HG02852 (cell line): ENCODE measurements around the gene SAG.
"Not testable (repeated sequence)": the region's sequence is repeated elsewhere in the genome, so short reads cannot be mapped to it uniquely, and the experiment has no call there.

Experiments used
- ATAC-seq: cut with Tn5 transposase; IDR thresholded peaks from one replicate; pipeline ENCODE4 v1.9.1; 2021; ENCODE audit warnings: mild to moderate bottlenecking, moderate library complexity; ENCODE audit not compliant: unreplicated experiment

The SAG gene

DNA sequence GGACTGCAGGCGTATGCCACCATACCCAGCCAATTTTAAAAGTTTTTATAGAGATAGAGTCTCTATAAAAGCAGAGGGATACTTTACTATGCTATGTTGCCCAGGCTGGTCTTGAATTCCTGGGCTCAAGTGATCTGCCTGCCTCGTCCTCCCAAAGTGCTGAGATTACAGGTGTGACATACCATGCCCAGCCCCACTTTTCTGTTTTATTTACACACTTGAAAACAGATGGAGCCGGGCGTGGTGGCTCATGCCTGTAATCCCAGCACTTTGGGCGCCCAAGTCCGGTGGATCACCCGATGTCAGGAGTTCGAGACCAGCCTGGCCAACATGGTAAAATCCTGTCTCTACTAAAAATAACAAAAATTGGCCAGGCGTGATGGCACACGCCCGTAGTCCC is 67.2 kb downstream of the SAG start:
- ATAC-seq = not testable (repeated sequence)

DNA sequence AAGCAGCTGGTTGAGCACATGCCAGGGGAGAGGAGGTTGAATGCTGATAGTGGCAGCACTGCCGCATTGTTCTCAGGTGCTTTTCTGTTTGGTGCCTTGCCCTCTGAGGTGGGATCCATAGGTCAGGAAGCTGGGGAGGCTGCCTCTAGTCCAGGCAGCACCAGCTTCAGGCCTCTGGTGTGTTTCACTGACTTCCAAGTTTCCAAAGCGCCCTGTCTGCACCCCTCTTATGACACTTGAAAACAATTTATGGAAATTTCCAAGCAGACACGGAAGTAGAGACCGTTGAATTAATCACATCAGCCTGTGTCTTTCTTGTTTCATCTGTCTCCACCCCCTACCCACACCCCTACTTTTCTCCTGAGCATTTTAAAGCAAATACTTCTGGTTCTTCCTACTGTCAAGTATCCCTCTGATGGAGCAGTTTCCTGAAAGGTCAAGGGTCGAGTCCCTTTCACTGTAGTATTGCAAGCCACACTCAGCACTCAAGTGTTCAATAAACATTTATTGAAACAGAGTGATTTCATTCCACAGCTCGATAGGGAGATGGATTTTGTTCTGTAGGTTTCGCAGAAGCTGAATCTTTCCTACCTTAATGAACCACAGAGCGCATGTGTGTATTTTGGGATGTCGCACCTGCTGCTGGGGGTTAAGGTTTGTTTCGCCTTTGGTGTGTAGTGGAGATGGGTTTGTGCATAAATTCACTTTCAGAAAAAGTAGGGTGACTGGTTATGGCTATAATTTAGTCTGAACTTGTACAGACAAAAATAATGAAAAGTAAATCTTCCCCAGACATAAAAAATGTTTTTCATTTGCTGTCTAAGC is 68.1 kb downstream of the SAG start:
- no peak for ATAC-seq

DNA sequence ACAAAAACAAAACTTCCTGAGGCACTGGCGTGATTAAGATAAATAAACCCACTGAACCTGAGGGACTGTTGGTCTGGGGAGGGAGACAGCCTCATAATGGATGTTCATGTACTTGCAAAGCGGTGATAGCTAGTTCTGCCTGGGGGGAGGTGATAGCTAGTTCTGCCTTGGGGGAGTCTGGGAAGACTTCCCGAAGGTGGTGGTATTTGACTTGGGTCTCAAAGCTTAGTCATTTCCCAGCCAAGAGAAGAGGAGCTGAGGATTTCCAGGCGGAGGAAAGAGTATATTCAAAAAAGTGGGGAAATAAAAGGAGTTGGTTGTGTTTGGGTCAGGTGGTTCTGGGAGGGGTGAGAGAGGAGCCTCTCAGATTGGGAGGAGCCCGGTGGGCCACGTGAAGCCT is 71.4 kb downstream of the SAG start:
- no peak for ATAC-seq

DNA sequence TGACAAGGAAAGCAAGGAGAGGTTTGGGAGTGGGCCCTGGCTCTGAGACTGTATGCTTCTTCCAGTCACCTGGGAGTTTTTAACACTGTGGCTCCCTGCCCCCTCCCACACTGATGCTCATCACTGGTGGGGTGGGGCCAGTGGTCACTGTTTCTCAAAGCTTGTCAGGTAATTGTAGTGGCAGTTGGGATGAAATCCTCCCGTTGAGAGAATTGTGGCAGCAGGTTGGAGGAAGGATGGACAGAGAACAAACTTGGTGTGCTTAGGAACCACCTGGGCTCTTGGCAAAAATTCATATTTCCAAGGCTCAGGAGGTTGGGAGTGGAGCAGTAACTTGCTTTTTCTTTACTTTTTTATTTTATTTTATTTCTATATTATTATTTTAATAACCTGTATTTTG is 71.8 kb downstream of the SAG start:
- no peak for ATAC-seq

DNA sequence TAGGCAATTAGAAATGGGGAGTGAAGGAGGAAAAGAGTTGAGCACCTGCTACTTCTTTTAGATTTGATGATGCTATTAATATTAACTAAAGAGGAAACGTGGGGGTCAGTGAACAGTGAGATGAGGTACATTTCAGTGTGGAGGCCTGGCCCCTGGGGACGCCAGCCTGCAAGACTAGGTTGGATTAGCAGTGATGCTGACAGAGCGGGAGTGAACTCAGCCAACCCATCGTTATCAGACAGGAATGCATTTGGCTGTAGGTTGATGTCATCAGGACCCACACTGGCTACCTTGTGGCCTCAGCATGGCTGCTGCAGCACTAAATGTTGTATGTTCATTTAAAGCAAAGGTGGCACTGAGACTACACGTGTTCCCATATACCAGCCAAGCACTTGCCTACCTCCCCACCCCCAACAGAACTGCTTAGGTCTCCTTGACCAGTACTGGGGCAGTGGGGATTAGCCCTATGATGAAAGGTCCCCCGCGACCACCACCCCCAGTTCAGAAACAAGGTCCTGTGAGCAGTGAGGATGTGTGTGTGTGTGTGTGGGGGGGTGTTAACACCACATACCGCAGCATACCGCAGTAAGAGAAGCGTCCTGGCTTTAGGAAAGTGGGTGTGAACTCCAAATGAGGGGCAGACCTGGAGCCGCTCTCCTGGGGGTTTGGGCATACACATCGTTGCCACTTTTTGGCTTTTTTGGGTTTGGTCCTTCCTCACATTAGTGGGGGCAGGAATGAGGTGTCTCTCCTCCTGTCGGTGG is 72.7 kb downstream of the SAG start:
- no peak for ATAC-seq

DNA sequence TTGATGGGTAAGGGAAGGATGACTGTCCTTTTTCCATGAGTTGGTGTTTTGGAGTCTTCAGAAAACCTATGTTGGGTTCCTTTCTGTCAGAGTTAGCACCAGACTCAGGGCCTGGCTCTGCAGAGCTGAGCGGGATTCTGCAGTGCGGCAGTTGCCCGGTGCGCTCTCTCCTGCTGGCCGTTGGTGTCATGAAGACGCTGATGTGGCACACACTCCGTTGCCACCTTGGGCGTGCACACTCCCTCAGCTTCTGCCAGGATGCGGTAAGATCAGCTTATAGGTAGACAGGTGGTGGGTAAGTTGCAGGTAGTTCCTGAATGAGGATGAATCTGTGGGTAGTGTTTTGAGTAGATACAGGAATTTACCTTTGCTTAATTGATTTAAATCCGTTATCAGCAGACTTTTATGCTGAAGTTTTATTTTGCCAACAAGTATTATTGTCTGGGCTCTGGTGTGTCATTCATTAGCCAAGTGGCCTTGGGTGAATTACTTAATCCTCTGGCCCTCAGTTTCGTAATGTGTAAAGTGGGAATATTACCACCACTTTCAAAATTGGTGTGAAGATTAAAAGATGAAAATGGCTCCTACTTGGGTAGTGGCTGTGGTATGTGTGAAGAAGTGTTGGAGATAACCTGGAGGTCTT is 73.5 kb downstream of the SAG start:
- no peak for ATAC-seq

DNA sequence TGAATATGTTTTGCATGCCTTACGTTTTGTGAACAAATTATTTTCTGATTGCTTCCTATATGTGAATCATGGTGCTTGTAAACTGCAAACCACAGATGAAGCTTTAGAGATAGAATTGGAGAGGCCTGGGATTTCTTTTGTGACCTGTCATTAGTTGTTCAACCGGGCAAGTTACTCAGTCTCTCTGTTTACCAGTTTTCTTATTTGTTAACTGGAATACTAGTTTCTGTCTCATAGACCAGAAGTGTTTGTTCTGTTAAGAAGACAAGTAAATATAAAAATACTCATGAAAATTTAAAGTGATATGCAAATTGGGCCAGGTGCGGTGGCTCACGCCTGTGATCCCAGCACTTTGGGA is 74.0 kb downstream of the SAG start:
- ATAC-seq = no peak

DNA sequence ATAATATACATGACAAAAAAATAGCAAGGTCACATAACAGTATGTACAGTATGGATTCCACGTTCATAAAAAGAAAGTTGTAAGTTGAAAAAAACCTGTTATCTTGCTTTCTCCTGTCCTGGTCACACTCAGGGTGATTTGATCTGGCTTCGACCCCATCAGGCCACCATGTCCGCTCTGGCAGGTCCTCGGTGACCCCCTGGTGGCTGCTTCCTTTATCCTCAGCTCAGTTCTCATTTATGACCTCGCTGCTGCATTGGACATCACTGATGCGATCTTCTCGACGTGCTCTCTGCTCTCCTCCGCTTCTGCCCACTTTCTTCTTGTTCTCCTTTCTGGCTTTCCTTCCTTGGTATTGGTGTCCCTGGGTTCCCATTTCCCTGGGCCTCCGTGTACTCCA is 76.4 kb downstream of the SAG start:
- ATAC-seq = no peak

DNA sequence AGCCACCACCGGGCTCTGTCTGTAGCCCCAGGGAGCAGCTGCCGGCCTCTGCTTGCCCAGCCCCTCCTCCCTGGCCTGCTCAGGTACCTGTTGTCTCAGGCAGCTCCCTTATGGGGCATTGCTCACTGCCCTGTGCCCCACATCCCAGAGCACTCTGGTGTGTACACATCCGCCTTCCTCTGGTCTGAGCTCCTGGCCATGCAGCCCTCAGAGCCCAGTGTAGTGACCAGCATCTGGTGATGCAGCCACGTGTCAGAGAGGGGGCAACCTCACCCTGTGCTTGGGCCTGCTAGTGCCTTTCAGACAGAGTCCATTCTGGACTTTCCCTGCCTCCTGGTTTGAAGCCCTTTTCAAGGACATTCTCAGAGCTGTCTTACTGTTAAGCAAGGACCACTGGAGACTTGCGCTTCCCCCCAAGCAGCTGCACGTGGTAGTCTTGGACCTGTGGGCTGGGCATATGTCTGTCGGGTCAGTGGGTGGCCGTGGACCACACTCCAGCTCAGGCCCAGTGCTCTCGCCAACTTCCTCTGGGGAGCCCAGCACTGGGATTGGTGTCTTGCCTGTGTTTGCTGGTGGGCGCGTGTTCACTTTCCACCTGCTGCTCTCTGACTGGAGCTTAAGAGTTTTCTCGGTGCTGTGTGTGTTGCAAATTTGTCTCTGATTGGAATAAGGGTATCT is 77.3 kb downstream of the SAG start:
- peak; percentile 10 for ATAC-seq

DNA sequence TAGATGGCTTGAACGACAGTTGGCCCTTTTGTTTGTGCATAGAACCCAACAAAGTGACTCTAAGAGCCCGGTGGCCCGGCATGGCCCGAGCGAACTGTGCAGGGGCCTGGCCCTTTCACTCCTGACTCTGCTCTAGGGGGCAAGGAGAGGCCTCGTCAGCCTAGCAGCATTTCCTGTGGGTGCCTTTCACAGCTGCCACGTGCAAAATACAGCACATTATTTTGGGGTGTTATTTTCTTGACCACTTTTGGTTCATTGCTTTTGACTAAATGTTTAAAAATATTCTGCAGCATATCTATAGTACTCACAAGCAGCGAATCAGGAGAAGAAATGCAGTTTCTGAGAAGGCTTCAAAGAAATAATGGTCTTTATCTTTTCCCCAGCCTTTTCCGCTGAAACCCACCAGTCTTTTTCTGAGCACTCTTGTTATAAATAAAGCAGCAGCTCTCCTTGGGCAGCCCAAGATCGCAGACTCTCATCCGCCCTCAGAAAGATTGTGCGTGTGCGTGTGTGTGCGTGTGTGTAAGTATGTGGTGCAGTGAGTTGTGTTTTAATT is 78.0 kb downstream of the SAG start:
- ATAC-seq = peak; percentile 76

DNA sequence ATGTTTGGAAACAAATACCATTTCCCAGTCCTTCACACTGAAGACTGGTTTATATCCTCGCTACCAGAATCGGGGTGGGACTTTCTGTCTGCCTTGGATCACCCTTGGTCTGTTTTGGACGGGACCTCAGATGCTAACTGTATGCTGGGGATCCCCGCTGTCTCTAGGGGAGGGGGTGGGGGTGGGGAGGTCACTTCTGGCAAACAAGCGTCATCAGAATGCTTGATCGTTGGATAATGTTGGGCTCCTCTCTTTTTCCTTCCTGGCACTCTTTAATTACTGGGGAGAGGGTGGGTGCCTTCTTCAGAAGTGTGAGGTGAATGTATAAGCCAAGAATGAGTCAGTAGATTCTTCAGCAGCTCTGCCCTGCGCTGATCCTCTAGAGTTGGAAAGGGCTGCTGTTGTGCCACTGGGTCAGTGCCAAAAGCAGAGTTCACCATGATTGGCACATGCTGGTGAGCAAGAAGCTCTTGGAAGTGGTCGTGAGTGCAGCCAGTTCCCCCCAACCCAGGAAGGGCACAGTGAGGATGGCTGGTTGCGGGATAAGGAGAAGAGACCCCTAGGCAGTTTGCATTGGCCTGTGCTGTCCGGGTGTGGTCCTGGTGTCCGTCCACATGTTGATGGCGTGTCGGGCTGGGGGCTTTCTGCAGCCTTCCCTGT is 78.9 kb downstream of the SAG start:
- ATAC-seq = no peak

DNA sequence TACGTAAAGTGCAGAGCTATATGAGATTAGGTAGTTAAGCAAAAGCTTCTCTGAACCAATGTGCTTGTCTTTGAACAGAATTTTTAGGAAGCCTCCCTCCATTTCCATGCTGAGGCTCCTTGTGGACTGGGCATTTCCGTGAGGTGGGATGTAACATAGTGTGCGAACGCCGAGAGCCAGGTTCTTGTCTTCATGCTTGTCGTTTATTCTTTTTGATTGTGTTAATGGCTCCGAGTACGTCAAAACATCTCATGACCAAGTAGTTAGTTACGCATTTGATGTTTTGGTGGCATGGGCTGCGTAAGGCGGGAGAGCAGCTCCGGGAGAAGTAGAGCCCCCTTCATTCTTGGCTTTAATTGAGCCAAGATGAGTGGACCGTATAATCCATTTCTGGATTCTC is 79.6 kb downstream of the SAG start:
- no peak for ATAC-seq

DNA sequence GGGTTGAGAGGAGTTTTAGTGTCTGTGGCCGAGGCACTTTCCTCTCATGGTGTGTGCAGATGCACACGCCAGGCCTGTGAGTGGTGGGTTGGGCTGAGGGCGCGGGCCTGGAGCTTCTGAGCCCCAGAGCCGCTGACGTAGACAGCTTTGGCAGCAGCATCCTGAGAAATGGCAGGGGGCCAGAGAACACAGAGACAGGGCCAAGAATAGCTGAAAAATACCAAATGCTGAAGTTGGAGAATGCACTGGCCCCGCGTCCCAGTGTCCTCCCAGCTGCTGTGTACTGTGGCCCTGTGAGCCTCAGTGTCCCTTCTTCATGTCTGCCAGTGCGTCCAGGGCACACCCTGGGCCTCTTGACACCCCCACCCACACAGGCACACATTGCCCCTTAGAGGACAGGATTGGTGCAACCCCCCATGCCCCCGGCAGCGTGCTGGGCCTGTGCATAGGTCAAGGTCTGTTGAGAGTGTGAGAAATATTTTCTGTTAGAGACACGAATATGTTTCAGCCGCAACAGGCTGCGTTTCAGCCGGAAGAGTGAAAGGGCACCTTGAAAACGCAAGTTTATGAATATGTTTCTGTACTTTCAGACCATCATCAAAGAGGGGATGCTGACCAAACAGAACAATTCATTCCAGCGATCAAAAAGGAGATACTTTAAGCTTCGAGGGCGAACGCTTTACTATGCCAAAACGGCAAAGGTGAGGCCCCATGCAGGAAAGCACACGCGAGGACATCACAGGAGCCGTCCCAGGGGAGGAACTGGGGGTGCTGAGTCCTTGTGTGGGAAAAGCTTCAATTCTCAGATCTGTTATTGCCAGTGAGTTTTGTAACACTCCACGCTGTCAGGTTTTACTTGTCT is 80.3 kb downstream of the SAG start:
- no peak for ATAC-seq

DNA sequence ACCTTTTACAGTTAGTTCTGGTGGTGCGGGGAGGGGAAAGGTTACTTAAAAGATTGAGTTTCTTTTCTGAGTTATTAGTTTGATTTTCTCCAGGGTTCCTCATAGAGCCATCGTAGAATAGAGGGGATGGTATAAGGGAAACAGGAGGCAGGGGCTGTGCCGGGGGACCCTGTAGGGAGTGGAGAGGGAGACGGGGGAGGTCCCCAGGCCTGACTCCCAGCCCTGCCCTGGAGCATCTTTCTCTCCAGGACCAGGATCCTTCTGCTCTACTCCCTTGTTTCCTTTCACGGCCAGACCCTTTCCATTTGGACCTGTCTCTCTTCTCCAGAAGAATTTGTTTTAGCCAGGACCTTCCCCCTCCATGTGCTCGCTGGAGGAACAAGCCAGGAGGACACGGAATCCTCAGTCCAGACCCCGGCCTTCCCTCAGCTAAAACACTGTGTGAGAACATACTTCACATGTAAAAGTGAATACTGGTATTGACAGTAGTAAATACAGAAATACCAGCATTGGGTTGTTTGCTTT is 82.0 kb downstream of the SAG start:
- ATAC-seq = no peak

DNA sequence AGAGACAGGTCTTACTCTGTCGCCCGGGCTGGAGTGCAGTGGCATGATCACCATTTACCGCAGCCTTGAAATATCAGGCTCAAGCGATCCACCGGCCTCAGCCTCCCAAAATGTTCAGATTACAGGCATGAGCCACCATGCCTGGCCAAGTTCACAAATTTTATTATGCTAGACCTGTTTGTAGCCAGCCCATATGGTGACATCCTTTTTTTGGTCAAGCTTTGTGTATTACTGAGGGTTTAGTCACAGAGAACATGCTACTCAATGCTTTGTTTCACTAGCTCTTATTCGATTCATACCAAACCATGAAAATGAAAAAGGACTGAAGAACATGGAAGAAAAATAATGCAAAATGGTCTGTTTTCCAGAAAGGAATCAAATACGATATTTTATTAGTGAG is 88.1 kb downstream of the SAG start:
- no peak for ATAC-seq
